Measurements from ENCODE around the gene TEX19.
"Not testable (repeated sequence)": the region's sequence is repeated elsewhere in the genome, so short reads cannot be mapped to it uniquely, and the experiment has no call there.

TEX19 gene

GRCh38 chr17:82408938-82409318 is 49.9 kb downstream of the TEX19 start:
- ATAC-seq (replicated peaks) (no peak), DNase-seq (no peak)
- Mint-ChIP-seq H3K4me3 (no peak overlapping the region), H3K27ac (no peak overlapping the region), H3K36me3 (ENCODE audit: insufficient read depth) (peaks cover 4% of the 10 kb centered on the region), H3K4me1 (ENCODE audit: low read depth in 2 of 2) (peaks cover 0 to 3% of the 10 kb centered on the region in 2 donors), H3K27me3 (no peaks in the 10 kb centered on the region), H3K9me3 (no peaks in the 10 kb centered on the region)

DNA sequence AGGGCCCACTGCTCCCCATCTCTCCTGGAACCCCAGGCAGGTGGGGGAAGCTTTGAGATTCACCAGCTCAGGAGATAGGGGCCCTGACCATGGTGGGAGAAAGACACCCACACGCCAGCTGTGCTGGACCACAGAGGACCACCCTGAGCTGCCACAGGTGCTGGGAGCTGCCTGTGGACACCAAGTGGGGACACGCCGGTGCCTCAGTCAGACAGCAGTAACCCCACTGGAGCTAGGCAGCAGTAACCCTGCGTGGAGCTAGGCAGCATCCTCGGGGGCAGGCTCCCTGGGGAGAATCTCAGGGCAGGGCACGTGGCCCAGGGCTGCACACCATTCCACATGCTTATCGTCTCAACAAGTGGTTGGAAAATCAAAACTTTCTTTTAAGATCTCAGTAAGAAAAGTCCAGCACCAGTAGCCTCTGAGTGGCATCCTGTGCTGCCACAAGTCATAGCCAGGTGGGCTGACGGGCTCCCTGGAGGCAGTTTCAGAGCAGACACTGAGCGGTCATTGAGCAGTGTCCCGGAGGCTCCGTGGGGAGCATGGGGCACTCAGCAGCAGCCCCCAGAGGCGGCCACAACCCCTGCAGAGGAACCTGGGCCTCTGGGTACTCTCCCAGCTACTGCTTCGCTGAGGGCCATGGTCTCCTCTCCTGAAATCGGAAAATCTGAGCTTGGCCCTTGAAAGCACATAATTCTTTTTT is 51.1 kb downstream of the TEX19 start:
- H3K36me3 Mint-ChIP-seq (ENCODE audit: insufficient read depth): peaks cover 11% of the 10 kb centered on the region
- DNase-seq (no peak), ATAC-seq (replicated peaks) (no peak)
- H3K27ac Mint-ChIP-seq: no peak overlapping the region
- no peak overlapping the region for H3K4me3 Mint-ChIP-seq
- H3K4me1 Mint-ChIP-seq (ENCODE audit: low read depth in 2 of 2): peaks cover 7 to 9% of the 10 kb centered on the region in 2 donors
- no peaks in the 10 kb centered on the region for H3K27me3 Mint-ChIP-seq
- no peaks in the 10 kb centered on the region for H3K9me3 Mint-ChIP-seq

DNA sequence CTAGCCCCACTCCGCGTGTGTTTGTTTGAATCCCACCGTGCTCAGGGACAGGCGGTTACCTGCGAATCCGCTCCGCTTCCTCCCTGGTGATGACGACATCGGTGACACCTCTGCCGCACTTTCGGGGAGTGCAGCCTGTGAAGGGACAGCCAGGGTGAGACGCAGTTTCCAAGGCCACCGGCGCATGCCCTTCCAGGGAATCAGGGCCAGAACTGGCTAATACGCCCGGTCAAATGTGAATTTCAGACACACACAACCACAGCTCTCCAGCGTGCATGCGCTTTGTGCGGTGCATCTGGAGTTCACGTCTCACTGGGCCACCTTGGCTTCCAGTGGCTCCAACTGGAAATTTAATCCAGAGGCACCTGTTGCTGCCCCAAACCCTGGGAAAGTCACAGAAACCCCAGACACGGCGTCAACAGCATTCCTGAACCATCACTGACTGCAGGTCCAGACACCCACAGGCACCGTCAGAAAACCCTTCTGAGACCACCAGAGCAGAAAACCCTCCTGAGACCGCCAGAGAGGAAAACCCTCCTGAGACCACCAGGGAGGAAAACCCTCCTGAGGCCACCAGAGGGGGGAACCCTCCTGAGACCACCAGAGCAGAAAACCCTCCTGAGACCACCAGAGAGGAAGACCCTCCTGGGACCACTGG is 52.5 kb downstream of the TEX19 start:
- ATAC-seq (replicated peaks) (no peak), DNase-seq (no peak)
- Mint-ChIP-seq H3K36me3 (ENCODE audit: insufficient read depth) (peaks cover 11% of the 10 kb centered on the region), H3K27ac (no peak overlapping the region), H3K27me3 (no peaks in the 10 kb centered on the region), H3K4me3 (no peak overlapping the region), H3K9me3 (no peaks in the 10 kb centered on the region), H3K4me1 (ENCODE audit: low read depth in 2 of 2) (peaks cover 7 to 10% of the 10 kb centered on the region in 2 donors)

- H3K4me1 Mint-ChIP-seq (ENCODE audit: low read depth in 2 of 2); DNase-seq; H3K9me3 Mint-ChIP-seq; H3K27ac Mint-ChIP-seq; H3K27me3 Mint-ChIP-seq; H3K4me3 Mint-ChIP-seq; ATAC-seq (replicated peaks): not testable (repeated sequence)
- H3K36me3 Mint-ChIP-seq (ENCODE audit: insufficient read depth): peaks cover 11% of the 10 kb centered on the region
These were observed 53.0 kb downstream of the TEX19 start for GRCh38 chr17:82412081-82412480.

DNA sequence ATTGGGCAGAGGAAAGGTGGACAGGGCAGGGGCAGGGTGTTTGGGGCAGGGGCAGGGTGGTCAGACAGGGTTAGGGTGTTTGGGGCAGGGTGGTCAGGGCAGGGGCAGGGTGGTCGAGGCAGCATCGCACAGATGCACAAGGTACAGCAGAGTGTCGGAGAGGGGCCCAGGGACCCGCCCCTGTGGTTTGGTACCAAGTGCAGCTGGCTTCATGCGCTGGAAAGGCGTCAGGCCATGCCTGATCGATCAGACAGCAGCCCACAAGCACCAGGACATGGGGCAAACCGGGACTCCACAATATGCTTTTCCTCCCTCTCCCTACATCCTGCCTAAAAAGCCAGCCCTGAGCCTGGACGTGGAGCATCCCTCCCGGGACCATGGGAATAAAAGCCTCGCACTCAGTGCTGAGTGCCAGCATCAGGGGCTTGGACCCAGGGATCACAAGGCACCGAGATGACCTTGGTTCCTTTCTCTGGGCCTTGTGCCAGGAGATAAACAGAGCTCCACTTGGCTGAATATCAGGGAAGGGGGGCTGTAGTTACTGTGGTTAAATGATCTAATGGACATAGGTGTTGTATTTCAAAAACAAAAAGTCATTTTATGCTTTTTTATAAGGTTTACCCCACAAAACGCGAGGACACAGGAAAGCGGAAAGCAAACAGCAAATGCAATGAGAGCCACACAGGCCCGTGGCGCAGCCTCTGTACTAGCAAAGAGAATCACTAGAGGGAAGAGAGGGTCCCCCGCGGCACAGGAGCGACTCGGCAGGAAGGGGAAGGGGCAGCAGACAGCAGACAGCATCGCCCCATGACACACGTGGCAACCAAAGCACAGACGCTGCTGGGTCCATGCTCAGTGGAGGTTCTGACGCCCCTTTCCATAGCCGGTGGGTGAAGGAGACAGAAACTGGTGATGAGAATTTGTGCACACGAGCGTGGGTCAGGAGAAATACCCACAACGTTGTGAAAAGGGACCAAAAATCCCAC is 53.8 kb downstream of the TEX19 start:
- peaks cover 7 to 10% of the 10 kb centered on the region in 2 donors for H3K4me1 Mint-ChIP-seq (ENCODE audit: low read depth in 2 of 2)
- DNase-seq (no peak), ATAC-seq (replicated peaks) (no peak)
- H3K27ac Mint-ChIP-seq: no peak overlapping the region
- no peaks in the 10 kb centered on the region for H3K9me3 Mint-ChIP-seq
- H3K27me3 Mint-ChIP-seq: no peaks in the 10 kb centered on the region
- peaks cover 12% of the 10 kb centered on the region for H3K36me3 Mint-ChIP-seq (ENCODE audit: insufficient read depth)
- H3K4me3 Mint-ChIP-seq: no peak overlapping the region

All from effector memory CD8-positive, alpha-beta T cell (primary cell).